ENCODE results near the gene KRTAP4-12. TPM values are rescaled to one million over a fixed set of nuclear protein-coding genes. Genes with fewer than 3 reads are reported as not detected.

Gene KRTAP4-12
- total and polyA plus RNA-seq, 10 of the 15 experiments (the other 5 are each of a cell fraction or from before 2014, with no cell fraction given): not detected

DNA sequence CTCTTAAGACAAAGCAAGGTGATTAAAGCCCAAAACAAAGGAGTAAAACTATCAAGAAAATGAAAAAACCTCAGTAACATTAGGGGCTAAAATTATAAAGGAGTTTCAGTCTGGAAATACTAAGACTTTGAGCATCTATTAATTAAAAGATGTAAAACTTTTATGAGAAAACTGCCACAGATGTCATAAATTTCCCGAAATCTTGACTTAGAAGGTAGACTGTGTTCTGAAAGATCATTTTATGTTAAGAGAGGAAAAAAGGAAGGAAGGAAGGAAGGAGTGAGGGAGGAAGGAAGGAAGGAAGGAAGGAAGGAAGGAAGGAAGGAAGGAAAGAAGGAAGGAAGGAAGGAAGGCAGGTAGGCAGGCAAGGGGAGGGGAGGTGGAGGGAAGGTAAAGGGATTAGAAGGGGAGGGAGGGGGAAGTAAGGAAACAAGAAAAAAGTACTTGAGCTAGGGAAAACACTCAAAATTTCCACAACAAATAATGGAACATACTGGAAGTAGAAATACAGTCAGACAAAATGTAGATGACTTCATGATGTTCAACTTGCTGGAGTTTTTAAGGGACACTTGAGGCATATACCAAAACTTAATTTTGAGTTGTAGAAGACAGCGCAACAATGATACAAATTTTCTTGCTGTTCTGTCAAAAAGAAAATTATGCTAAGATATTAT is 23.7 kb upstream of the KRTAP4-12 start:
- RAD21 ChIA-PET (ENCODE audit: unreplicated experiment): no interaction called here
- no TSS peak for BruUV-seq (replicated peaks)
- intact Hi-C loops (cut with micrococcal nuclease; ENCODE audit: unreplicated experiment) (no loop called here), in situ Hi-C loops (cut with MboI) (no loop called here)
- CTCF ChIA-PET: interaction anchor here (0.8 to 1.2 kb wide), 2 partner anchors 206 to 401 kb away, joined by 3 read pairs; no protein-coding TSS in a partner anchor
- no peaks in the 10 kb centered on the region for H3K27me3 ChIP-seq (replicated peaks in 1 of 2; ENCODE audit: control insufficient read depth in 2 of 2, insufficient read depth in 2 of 2, low read length in 1 of 2)
- H3K9ac ChIP-seq (ENCODE audit: control insufficient read depth, insufficient read depth, low read length): no peak overlapping the region
- H3K79me2 ChIP-seq (ENCODE audit: control insufficient read depth, insufficient read depth, low read length): no peaks in the 10 kb centered on the region
- POLR2A ChIA-PET: no interaction called here
- H3K27ac ChIP-seq (ENCODE audit: control insufficient read depth, insufficient read depth): no peak overlapping the region
- no peaks in the 10 kb centered on the region for H3K36me3 ChIP-seq (ENCODE audit: control insufficient read depth in 2 of 2, insufficient read depth in 2 of 2, low read length in 1 of 2)
- no peak overlapping the region for H3K4me2 ChIP-seq (ENCODE audit: control insufficient read depth, insufficient read depth)
- SMC1A ChIA-PET (ENCODE audit: uncharacterized antibody, unreplicated experiment): no interaction called here
- no peak for DNase-seq (ENCODE audit: low read depth, low spot score)
- 50% methylated on average over 2 of the region's 2 CpGs for WGBS (ENCODE audit: insufficient coverage, insufficient replicate concordance, low lambda C conversion rate, missing lambda C conversion rate)
- H2AFZ ChIP-seq (ENCODE audit: control insufficient read depth, low read depth, low read length): no peak overlapping the region
- H3K9me3 ChIP-seq (replicated peaks; ENCODE audit: control insufficient read depth, insufficient read depth, low read length): no peaks in the 10 kb centered on the region; the same call in 2 of the 3 replicates
- no peak for ATAC-seq
- TF ChIP-seq, protein P1, sequence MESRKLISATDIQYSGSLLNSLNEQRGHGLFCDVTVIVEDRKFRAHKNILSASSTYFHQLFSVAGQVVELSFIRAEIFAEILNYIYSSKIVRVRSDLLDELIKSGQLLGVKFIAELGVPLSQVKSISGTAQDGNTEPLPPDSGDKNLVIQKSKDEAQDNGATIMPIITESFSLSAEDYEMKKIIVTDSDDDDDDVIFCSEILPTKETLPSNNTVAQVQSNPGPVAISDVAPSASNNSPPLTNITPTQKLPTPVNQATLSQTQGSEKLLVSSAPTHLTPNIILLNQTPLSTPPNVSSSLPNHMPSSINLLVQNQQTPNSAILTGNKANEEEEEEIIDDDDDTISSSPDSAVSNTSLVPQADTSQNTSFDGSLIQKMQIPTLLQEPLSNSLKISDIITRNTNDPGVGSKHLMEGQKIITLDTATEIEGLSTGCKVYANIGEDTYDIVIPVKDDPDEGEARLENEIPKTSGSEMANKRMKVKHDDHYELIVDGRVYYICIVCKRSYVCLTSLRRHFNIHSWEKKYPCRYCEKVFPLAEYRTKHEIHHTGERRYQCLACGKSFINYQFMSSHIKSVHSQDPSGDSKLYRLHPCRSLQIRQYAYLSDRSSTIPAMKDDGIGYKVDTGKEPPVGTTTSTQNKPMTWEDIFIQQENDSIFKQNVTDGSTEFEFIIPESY (IDR thresholded peaks at IDR 0.05): no peak
- TF ChIP-seq POLR2AphosphoS5 (IDR thresholded peaks at IDR 0.05; ENCODE audit: low read length) (no peak), RAD21 (IDR thresholded peaks at IDR 0.05; ENCODE audit: insufficient read depth, low read depth, low read length) (no peak), CREM (IDR thresholded peaks at IDR 0.05; ENCODE audit: low read depth) (no peak), CHD1 (IDR thresholded peaks at IDR 0.05; ENCODE audit: low read depth, low read length) (no peak), BCL11A (IDR thresholded peaks at IDR 0.05; ENCODE audit: low read depth, low read length) (no peak), SP1 (IDR thresholded peaks at IDR 0.05; ENCODE audit: low read depth, low read length) (no peak), TARDBP (IDR thresholded peaks at IDR 0.05; ENCODE audit: borderline replicate concordance) (no peak), NFIC (IDR thresholded peaks at IDR 0.05; ENCODE audit: low read depth, low read length) (no peak), MYC (IDR thresholded peaks at IDR 0.05; ENCODE audit: insufficient read depth, insufficient read length, insufficient replicate concordance, low read length, severe bottlenecking) (no peak), DPF2 (IDR thresholded peaks at IDR 0.05) (no peak), SPI1 (IDR thresholded peaks at IDR 0.05; ENCODE audit: borderline replicate concordance, insufficient read depth, low read depth, low read length) (no peak), HCFC1 (IDR thresholded peaks at IDR 0.05; ENCODE audit: low read length) (no peak), ZSCAN29 (IDR thresholded peaks at IDR 0.05) (no peak), YY1 (IDR thresholded peaks at IDR 0.05; ENCODE audit: low read depth, low read length) (no peak), ZNF24 (IDR thresholded peaks at IDR 0.05) (no peak)
- TF ChIP-seq, protein P2, sequence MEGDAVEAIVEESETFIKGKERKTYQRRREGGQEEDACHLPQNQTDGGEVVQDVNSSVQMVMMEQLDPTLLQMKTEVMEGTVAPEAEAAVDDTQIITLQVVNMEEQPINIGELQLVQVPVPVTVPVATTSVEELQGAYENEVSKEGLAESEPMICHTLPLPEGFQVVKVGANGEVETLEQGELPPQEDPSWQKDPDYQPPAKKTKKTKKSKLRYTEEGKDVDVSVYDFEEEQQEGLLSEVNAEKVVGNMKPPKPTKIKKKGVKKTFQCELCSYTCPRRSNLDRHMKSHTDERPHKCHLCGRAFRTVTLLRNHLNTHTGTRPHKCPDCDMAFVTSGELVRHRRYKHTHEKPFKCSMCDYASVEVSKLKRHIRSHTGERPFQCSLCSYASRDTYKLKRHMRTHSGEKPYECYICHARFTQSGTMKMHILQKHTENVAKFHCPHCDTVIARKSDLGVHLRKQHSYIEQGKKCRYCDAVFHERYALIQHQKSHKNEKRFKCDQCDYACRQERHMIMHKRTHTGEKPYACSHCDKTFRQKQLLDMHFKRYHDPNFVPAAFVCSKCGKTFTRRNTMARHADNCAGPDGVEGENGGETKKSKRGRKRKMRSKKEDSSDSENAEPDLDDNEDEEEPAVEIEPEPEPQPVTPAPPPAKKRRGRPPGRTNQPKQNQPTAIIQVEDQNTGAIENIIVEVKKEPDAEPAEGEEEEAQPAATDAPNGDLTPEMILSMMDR (IDR thresholded peaks at IDR 0.05 in 2 of 3, conservative IDR thresholded peaks at IDR 0.05 in 1 of 3; ENCODE audit: control insufficient read depth in 2 of 3, extremely low read depth in 1 of 3, insufficient read depth in 1 of 3, low read depth in 3 of 3, low read length in 3 of 3): no peak
- TF ChIP-seq, protein P3, sequence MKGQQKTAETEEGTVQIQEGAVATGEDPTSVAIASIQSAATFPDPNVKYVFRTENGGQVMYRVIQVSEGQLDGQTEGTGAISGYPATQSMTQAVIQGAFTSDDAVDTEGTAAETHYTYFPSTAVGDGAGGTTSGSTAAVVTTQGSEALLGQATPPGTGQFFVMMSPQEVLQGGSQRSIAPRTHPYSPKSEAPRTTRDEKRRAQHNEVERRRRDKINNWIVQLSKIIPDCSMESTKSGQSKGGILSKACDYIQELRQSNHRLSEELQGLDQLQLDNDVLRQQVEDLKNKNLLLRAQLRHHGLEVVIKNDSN (IDR thresholded peaks at IDR 0.05; ENCODE audit: borderline replicate concordance, extremely low read length, insufficient read depth, low read depth, low read length): no peak
- TF ChIP-seq, protein P4, sequence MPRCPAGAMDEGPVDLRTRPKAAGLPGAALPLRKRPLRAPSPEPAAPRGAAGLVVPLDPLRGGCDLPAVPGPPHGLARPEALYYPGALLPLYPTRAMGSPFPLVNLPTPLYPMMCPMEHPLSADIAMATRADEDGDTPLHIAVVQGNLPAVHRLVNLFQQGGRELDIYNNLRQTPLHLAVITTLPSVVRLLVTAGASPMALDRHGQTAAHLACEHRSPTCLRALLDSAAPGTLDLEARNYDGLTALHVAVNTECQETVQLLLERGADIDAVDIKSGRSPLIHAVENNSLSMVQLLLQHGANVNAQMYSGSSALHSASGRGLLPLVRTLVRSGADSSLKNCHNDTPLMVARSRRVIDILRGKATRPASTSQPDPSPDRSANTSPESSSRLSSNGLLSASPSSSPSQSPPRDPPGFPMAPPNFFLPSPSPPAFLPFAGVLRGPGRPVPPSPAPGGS (IDR thresholded peaks at IDR 0.05; ENCODE audit: borderline replicate concordance, insufficient read depth, low read depth, low read length, poor library complexity, severe bottlenecking): no peak
- no peak for FAIRE-seq
- no peak overlapping the region for H3K4me3 ChIP-seq
- H4K20me1 ChIP-seq (ENCODE audit: control insufficient read depth, insufficient read depth): no peaks in the 10 kb centered on the region
- H3K4me1 ChIP-seq (ENCODE audit: control insufficient read depth, insufficient read depth, low read length): no peaks in the 10 kb centered on the region

Data from GM12878 (cell line).